Glutamatergic neuron (in vitro differentiated cells): ENCODE results near the gene NAV2. TPM values are rescaled to one million over a fixed set of nuclear protein-coding genes. Genes with fewer than 3 reads are reported as not detected.

Experiments used
- DNase-seq: peaks from one replicate; pipeline ENCODE4 v3.0.0; 2022
- H3K27ac Mint-ChIP-seq: one replicate; pipeline ENCODE4 v1.8.0; 2020; ENCODE audit warnings: mild to moderate bottlenecking, mixed read lengths, inconsistent platforms; ENCODE audit not compliant: unreplicated experiment
- H3K27me3 Mint-ChIP-seq: one replicate; pipeline ENCODE4 v1.8.0; 2020; ENCODE audit warnings: mild to moderate bottlenecking, moderate library complexity, mixed read lengths, inconsistent platforms; ENCODE audit not compliant: unreplicated experiment
- H3K36me3 Mint-ChIP-seq: one replicate; pipeline ENCODE4 v1.8.0; 2020; ENCODE audit warnings: mild to moderate bottlenecking, mixed read lengths, inconsistent platforms; ENCODE audit not compliant: unreplicated experiment
- H3K4me1 Mint-ChIP-seq: one replicate; pipeline ENCODE4 v1.8.0; 2020; ENCODE audit warnings: mild to moderate bottlenecking, low read depth, mixed read lengths, inconsistent platforms; ENCODE audit not compliant: unreplicated experiment
- H3K4me3 Mint-ChIP-seq: one replicate; pipeline ENCODE4 v1.8.0; 2020; ENCODE audit warnings: mild to moderate bottlenecking, mixed read lengths, inconsistent platforms; ENCODE audit not compliant: unreplicated experiment
- H3K9me3 Mint-ChIP-seq: one replicate; pipeline ENCODE4 v1.8.0; 2020; ENCODE audit warnings: mild to moderate bottlenecking, moderate library complexity, mixed read lengths, inconsistent platforms; ENCODE audit not compliant: unreplicated experiment
- total RNA-seq: library from RNA; stranded (reverse); fragmentation: NEBNext Ultra II Directional; extraction: Animal tissue kit (Norgen Biotek cat#: 25700); gene quantifications from one replicate; pipeline ENCODE4 v1.2.1, GENCODE V29; 2021; ENCODE audit not compliant: unreplicated experiment
- TF ChIP-seq, protein P1 (sequence below): fragments of 200-600 bp; sonication (generic); IDR thresholded peaks from one replicate; pipeline ENCODE4 v1.5.0; 2021; ENCODE audit not compliant: partially characterized antibody, unreplicated experiment

Gene NAV2
- total RNA-seq, 1 donor from 2014 or later = 117 TPM

DNA sequence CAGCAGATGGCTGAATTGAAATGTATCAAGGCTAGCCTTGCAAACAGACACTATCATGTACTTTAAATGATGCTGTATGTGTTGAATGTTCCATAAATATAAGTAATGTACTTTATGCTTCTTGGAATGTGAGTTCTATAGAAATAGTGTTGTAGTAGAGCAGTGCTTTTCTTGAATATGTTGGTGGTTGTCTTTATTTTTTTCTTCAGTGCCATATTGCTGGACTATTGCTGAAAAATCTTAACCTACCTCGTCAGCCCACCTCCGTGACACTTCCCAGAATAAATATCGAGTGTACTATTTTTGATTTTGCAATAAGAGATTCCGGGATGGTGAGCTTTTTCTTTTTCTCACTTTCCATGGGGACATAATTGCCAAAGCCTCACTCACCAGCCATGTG lies 153.9 kb downstream of the NAV2 start:
- Mint-ChIP-seq H3K9me3 (peaks cover 5% of the 10 kb centered on the region), H3K27me3 (peaks cover 3% of the 10 kb centered on the region), H3K27ac (no peak overlapping the region), H3K4me3 (no peak overlapping the region), H3K4me1 (peaks cover 14% of the 10 kb centered on the region), H3K36me3 (no peaks in the 10 kb centered on the region)
- TF ChIP-seq, protein P1, sequence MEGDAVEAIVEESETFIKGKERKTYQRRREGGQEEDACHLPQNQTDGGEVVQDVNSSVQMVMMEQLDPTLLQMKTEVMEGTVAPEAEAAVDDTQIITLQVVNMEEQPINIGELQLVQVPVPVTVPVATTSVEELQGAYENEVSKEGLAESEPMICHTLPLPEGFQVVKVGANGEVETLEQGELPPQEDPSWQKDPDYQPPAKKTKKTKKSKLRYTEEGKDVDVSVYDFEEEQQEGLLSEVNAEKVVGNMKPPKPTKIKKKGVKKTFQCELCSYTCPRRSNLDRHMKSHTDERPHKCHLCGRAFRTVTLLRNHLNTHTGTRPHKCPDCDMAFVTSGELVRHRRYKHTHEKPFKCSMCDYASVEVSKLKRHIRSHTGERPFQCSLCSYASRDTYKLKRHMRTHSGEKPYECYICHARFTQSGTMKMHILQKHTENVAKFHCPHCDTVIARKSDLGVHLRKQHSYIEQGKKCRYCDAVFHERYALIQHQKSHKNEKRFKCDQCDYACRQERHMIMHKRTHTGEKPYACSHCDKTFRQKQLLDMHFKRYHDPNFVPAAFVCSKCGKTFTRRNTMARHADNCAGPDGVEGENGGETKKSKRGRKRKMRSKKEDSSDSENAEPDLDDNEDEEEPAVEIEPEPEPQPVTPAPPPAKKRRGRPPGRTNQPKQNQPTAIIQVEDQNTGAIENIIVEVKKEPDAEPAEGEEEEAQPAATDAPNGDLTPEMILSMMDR = no peak
- DNase-seq = no peak

DNA sequence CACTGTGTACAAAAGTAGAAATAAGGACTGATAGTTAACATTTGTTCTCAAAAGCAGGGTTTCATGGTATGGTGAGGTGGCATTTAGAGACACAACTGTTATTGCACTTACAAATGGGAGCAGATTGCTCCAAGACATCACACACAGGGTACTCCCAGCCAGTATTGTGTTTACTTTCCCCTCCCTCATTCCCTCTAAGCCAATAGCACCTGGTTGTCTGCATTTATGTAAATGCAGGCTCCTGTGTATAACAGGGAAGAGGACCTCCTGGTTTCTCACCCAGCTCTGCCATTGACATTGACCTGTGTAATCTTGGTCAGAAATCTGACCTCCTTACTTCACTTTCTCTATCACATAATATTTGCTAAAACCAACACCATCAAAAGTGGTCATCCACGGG lies 154.4 kb downstream of the NAV2 start:
- H3K36me3 Mint-ChIP-seq = no peaks in the 10 kb centered on the region
- no peak for DNase-seq
- peaks cover 5% of the 10 kb centered on the region for H3K9me3 Mint-ChIP-seq
- H3K27me3 Mint-ChIP-seq = peaks cover 3% of the 10 kb centered on the region
- no peak overlapping the region for H3K4me3 Mint-ChIP-seq
- peaks cover 14% of the 10 kb centered on the region for H3K4me1 Mint-ChIP-seq
- H3K27ac Mint-ChIP-seq = no peak overlapping the region
- TF ChIP-seq, protein P1 = no peak

DNA sequence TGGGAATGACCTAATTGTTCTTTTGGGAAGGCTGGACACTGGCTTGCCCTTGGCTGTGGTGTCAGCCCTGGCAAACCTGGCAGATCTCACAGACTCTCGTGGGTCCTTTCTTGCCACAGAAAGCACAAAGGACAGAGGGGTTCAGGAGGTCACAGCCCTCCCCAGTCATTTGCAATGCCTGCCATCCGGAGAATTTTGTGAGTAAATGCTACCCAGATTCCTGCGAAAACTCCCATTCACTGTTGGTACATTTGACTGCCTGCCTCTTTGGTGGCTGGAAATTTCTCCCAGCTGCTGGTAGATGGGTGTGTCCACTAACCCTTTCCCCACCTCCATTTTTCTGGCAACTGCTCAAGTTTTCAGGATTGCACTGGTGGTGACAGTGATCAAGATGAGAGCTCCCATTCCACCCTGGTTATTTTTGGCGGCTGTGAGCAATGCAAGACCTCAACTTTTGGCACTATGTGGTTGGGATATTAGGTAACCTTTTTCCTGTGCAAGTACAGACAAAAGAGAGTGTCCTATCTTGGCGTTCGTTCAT lies 155.7 kb downstream of the NAV2 start:
- Mint-ChIP-seq H3K9me3 (peaks cover 7% of the 10 kb centered on the region), H3K4me3 (no peak overlapping the region), H3K4me1 (peaks cover 17% of the 10 kb centered on the region), H3K27me3 (no peaks in the 10 kb centered on the region), H3K36me3 (no peaks in the 10 kb centered on the region), H3K27ac (no peak overlapping the region)
- no peak for DNase-seq
- TF ChIP-seq, protein P1 = no peak

DNA sequence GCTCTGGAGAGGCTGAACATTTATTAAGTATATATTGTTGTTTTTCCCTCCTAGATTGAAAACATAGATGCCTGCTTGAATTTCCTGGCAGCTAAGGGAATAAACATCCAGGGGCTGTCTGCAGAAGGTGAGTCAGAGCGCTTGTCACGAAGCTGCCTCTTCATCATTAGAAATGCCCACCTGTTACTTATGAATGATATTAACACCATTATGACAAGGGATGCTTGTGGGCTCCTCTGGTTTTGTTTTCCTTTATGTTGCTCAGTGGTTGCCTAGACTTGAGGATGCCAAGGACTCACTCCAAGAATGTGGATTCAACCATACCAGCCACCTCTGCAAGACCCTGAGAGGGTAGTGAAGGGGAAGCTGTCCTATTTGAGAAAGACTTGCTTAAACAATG lies 156.2 kb downstream of the NAV2 start:
- Mint-ChIP-seq H3K4me1 (peaks cover 15% of the 10 kb centered on the region), H3K27ac (no peak overlapping the region), H3K27me3 (no peaks in the 10 kb centered on the region), H3K9me3 (peaks cover 7% of the 10 kb centered on the region), H3K36me3 (no peaks in the 10 kb centered on the region), H3K4me3 (no peak overlapping the region)
- TF ChIP-seq, protein P1 = no peak
- DNase-seq = no peak

DNA sequence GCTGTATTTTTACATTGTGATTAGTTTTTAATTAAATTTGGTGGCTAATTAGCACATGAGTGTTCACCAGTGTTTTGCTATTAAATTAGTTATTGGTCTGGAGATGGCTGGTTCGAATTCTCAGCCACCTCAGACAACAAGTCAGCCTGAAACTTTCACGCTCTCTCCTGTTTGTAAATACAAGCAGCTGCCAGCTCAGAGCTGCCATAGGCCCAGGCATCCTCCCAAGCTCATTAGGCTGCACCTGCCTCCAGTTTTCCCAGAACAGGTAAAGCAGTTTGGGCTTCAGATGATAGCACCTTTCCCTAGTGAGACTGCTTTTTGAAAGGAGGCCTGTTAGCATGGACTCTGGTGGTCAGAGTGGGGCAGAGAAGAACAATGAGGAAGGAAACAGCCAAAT lies 156.8 kb downstream of the NAV2 start:
- no peaks in the 10 kb centered on the region for H3K36me3 Mint-ChIP-seq
- TF ChIP-seq, protein P1 = no peak
- peaks cover 7% of the 10 kb centered on the region for H3K9me3 Mint-ChIP-seq
- no peak overlapping the region for H3K4me3 Mint-ChIP-seq
- no peaks in the 10 kb centered on the region for H3K27me3 Mint-ChIP-seq
- DNase-seq = no peak
- H3K4me1 Mint-ChIP-seq = peaks cover 9% of the 10 kb centered on the region
- H3K27ac Mint-ChIP-seq = no peak overlapping the region
